HepG2 (cell line): ENCODE measurements around the gene SPNS3. TPM values are rescaled to one million over a fixed set of nuclear protein-coding genes. Genes with fewer than 3 reads are reported as not detected.

Experiments used
- ARNT ChIP-seq: fragments of 450-650 bp; IDR thresholded peaks from 2 replicates; pipeline ENCODE4 v1.6.1; 2017
- ARNTL ChIP-seq: sonication (generic); formaldehyde crosslinking; IDR thresholded peaks from 2 replicates; pipeline ENCODE4 v1.4.0; 2020; ENCODE audit warnings: mild to moderate bottlenecking, missing genetic modification reagents
- DMAP1 ChIP-seq: IDR thresholded peaks from 2 replicates; pipeline ENCODE4 v1.6.1; 2016
- DR1 ChIP-seq: sonication (generic); formaldehyde crosslinking; IDR thresholded peaks from 2 replicates; pipeline ENCODE4 v1.8.0; 2021; ENCODE audit warnings: mild to moderate bottlenecking, missing genetic modification reagents, inconsistent platforms
- GPN1 ChIP-seq: sonication (generic); formaldehyde crosslinking; IDR thresholded peaks from 2 replicates; pipeline ENCODE4 v1.5.1; 2020; ENCODE audit warnings: missing genetic modification reagents, borderline replicate concordance
- HNF4G ChIP-seq, 2 experiments: sonication (generic) in 1 of 2; formaldehyde crosslinking in 1 of 2; IDR thresholded peaks; 2 replicates each; pipeline versions ENCODE4 v1.4.0 to v1.6.1; 2011 to 2020; ENCODE audit warnings: borderline replicate concordance in 2 of 2, low read depth in 2 of 2, mild to moderate bottlenecking in 2 of 2, low read length in 1 of 2, missing genetic modification reagents in 1 of 2, moderate library complexity in 1 of 2
- MIER2 ChIP-seq: IDR thresholded peaks from 2 replicates; pipeline ENCODE4 v1.6.1; 2016; ENCODE audit warnings: missing biosample characterization, missing genetic modification reagents
- MYC ChIP-seq: sonication (generic); formaldehyde crosslinking; IDR thresholded peaks from 2 replicates; pipeline ENCODE4 v1.9.0; 2021; ENCODE audit warnings: missing genetic modification reagents, borderline replicate concordance
- RBFOX2 ChIP-seq: fragments of 200-400 bp; formaldehyde crosslinking; IDR thresholded peaks from 2 replicates; pipeline ENCODE4 v1.6.1; 2017; ENCODE audit warnings: low read depth, mild to moderate bottlenecking, low read length
- RBM22 ChIP-seq: fragments of 200-400 bp; formaldehyde crosslinking; optimal IDR thresholded peaks from 2 replicates; pipeline ENCODE3; 2017; ENCODE audit warnings: mild to moderate bottlenecking, low read length, moderate library complexity
- SYNCRIP ChIP-seq: fragments of 200-400 bp; formaldehyde crosslinking; IDR thresholded peaks from 2 replicates; pipeline ENCODE4 v1.6.1; 2018; ENCODE audit warnings: mild to moderate bottlenecking, low read depth, low read length; ENCODE audit not compliant: insufficient read depth
- ZBTB7B ChIP-seq: sonication (generic); formaldehyde crosslinking; IDR thresholded peaks from 2 replicates; pipeline ENCODE4 v1.4.0; 2020; ENCODE audit warnings: missing genetic modification reagents
- ZEB1 ChIP-seq: IDR thresholded peaks from 2 replicates; pipeline ENCODE4 v1.6.1; 2012; ENCODE audit warnings: mild to moderate bottlenecking, low read depth, inconsistent platforms; ENCODE audit not compliant: insufficient replicate concordance
- ZNF567 ChIP-seq: sonication (generic); formaldehyde crosslinking; IDR thresholded peaks from 2 replicates; pipeline ENCODE4 v1.8.1; 2023; ENCODE audit warnings: mild to moderate bottlenecking, missing genetic modification reagents, borderline replicate concordance
- ZNF737 ChIP-seq: sonication (generic); formaldehyde crosslinking; IDR thresholded peaks from 2 replicates; pipeline ENCODE4 v1.5.0; 2020; ENCODE audit warnings: missing genetic modification reagents, mild to moderate bottlenecking, borderline replicate concordance
- ZSCAN25 ChIP-seq: sonication (generic); formaldehyde crosslinking; IDR thresholded peaks from 2 replicates; pipeline ENCODE4 v1.8.0; 2022; ENCODE audit warnings: mild to moderate bottlenecking, missing genetic modification reagents
- polyA plus RNA-seq, 8 experiments: library from polyadenylated mRNA; depleted of rRNA in 3 of 8; stranded (reverse) in 7 of 8; unstranded in 1 of 8; fragments of >200 nt; fragmentation: Illumina TruSeq in 4 of 8; extraction: Trizol in 4 of 8; gene quantifications; 2 replicates each; pipeline versions ENCODE4 v1.2.1 to v1.2.3, GENCODE V29; 2011 to 2016; ENCODE audit warnings: low read depth in 4 of 8, missing spikeins in 1 of 8, mixed read lengths in 1 of 8; ENCODE audit not compliant: insufficient read depth in 1 of 8
- total RNA-seq, 5 experiments: library from RNA; depleted of rRNA; stranded (reverse); fragments of >200 nt; fragmentation: Illumina TruSeq; extraction: Trizol; gene quantifications; 2 replicates each; pipeline ENCODE4 v1.2.3, GENCODE V29; 2016; ENCODE audit warnings: low read depth in 1 of 5
- TF ChIP-seq, protein P1 (sequence below): IDR thresholded peaks from 2 replicates; pipeline ENCODE4 v1.6.1; 2018; ENCODE audit warnings: missing genetic modification reagents
- TF ChIP-seq, protein P2 (sequence below): sonication (generic); formaldehyde crosslinking; IDR thresholded peaks from 2 replicates; pipeline ENCODE4 v1.5.0; 2020; ENCODE audit warnings: mild to moderate bottlenecking, missing genetic modification reagents, moderate library complexity
- TF ChIP-seq, protein P3 (sequence below): sonication (generic); formaldehyde crosslinking; IDR thresholded peaks from 2 replicates; pipeline ENCODE4 v1.8.0; 2022; ENCODE audit warnings: mild to moderate bottlenecking, missing genetic modification reagents
- TF ChIP-seq, protein P4 (sequence below): sonication (generic); formaldehyde crosslinking; IDR thresholded peaks from 2 replicates; pipeline ENCODE4 v1.4.0; 2020; ENCODE audit warnings: low read depth, mild to moderate bottlenecking, missing genetic modification reagents
- TF ChIP-seq, protein P5 (sequence below): IDR thresholded peaks from 2 replicates; pipeline ENCODE4 v1.6.1; 2018; ENCODE audit warnings: missing genetic modification reagents, mild to moderate bottlenecking, missing compliant biosample characterization

Gene SPNS3
- total and polyA plus RNA-seq, 2 of the 13 experiments (the other 11 are each of a cell fraction or from before 2014, with no cell fraction given): not detected

DNA sequence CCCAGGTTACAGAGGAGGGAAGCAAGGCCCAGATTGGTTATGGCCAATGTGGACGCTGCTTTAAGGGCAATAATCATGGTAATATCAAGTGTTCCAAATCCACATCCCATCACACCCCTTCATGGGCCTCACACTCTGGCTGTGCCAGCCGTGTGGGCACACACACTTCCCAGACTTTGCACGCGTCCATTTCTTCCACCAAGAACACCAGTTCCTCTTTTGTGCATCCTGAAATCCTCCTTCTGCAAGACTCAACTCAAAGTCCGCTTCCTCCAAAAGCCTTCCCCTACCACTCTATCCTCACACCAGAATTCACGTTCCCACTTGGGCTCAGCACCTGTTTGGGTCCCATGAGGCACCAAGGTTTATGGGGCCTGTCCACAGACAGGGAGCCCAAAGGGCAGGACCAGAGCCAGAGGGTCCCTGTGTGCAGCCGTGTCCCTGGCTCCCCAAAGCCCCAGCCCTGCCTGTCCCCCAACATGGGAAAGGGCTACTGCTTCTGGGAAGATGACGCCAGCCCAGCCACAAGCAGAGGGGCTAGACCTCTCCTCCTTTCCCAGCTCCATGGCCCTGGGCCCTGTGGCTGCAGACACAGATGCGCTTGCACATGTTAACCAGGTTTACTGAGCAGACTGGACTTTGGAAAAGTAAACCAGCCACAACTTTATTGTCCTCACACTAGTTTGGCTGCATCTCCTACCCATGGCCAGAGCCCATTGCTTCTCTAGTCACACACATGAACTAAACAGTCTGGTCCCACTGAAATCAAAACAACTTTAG is 20.3 kb downstream of the SPNS3 start (continued):
- TF ChIP-seq MYC: peak; percentile 82
- no peak for TF ChIP-seq RBM22
- TF ChIP-seq RBFOX2: no peak
- TF ChIP-seq DR1 (CRISPR knock-in tag): no peak
- peak; percentile 46; the same call in 1 of the 2 replicates for TF ChIP-seq ZBTB7B (CRISPR knock-in tag)
- TF ChIP-seq ZNF567: no peak
- TF ChIP-seq ARNT: no peak
- TF ChIP-seq, protein P1, sequence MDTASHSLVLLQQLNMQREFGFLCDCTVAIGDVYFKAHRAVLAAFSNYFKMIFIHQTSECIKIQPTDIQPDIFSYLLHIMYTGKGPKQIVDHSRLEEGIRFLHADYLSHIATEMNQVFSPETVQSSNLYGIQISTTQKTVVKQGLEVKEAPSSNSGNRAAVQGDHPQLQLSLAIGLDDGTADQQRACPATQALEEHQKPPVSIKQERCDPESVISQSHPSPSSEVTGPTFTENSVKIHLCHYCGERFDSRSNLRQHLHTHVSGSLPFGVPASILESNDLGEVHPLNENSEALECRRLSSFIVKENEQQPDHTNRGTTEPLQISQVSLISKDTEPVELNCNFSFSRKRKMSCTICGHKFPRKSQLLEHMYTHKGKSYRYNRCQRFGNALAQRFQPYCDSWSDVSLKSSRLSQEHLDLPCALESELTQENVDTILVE (CRISPR knock-in tag): no peak
- peak; percentile 70; the same call in 1 of the 2 replicates for TF ChIP-seq MIER2 (CRISPR knock-in tag)
- TF ChIP-seq, protein P2, sequence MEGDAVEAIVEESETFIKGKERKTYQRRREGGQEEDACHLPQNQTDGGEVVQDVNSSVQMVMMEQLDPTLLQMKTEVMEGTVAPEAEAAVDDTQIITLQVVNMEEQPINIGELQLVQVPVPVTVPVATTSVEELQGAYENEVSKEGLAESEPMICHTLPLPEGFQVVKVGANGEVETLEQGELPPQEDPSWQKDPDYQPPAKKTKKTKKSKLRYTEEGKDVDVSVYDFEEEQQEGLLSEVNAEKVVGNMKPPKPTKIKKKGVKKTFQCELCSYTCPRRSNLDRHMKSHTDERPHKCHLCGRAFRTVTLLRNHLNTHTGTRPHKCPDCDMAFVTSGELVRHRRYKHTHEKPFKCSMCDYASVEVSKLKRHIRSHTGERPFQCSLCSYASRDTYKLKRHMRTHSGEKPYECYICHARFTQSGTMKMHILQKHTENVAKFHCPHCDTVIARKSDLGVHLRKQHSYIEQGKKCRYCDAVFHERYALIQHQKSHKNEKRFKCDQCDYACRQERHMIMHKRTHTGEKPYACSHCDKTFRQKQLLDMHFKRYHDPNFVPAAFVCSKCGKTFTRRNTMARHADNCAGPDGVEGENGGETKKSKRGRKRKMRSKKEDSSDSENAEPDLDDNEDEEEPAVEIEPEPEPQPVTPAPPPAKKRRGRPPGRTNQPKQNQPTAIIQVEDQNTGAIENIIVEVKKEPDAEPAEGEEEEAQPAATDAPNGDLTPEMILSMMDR (CRISPR knock-in tag): 0 out of 2 replicates have a peak, but pooled peaks have one; percentile 4
- TF ChIP-seq DMAP1 (CRISPR knock-in tag): peak; percentile 63; the same call in 1 of the 2 replicates
- TF ChIP-seq, protein P3, sequence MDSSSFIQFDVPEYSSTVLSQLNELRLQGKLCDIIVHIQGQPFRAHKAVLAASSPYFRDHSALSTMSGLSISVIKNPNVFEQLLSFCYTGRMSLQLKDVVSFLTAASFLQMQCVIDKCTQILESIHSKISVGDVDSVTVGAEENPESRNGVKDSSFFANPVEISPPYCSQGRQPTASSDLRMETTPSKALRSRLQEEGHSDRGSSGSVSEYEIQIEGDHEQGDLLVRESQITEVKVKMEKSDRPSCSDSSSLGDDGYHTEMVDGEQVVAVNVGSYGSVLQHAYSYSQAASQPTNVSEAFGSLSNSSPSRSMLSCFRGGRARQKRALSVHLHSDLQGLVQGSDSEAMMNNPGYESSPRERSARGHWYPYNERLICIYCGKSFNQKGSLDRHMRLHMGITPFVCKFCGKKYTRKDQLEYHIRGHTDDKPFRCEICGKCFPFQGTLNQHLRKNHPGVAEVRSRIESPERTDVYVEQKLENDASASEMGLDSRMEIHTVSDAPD (CRISPR knock-in tag): 0 out of 2 replicates have a peak, but pooled peaks have one; percentile 29
- TF ChIP-seq HNF4G (IDR thresholded peaks at IDR 0.05; ENCODE audit: borderline replicate concordance, low read depth, low read length): peak; percentile 92
- TF ChIP-seq HNF4G (CRISPR knock-in tag; IDR thresholded peaks at IDR 0.05; ENCODE audit: borderline replicate concordance, low read depth): peak; percentile 84; the same call in 1 of the 2 replicates
- TF ChIP-seq, protein P4, sequence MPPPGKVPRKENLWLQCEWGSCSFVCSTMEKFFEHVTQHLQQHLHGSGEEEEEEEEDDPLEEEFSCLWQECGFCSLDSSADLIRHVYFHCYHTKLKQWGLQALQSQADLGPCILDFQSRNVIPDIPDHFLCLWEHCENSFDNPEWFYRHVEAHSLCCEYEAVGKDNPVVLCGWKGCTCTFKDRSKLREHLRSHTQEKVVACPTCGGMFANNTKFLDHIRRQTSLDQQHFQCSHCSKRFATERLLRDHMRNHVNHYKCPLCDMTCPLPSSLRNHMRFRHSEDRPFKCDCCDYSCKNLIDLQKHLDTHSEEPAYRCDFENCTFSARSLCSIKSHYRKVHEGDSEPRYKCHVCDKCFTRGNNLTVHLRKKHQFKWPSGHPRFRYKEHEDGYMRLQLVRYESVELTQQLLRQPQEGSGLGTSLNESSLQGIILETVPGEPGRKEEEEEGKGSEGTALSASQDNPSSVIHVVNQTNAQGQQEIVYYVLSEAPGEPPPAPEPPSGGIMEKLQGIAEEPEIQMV (CRISPR knock-in tag): peak; percentile 65; the same call in 1 of the 2 replicates
- no peak for TF ChIP-seq ZNF737
- TF ChIP-seq SYNCRIP: no peak
- TF ChIP-seq, protein P5, sequence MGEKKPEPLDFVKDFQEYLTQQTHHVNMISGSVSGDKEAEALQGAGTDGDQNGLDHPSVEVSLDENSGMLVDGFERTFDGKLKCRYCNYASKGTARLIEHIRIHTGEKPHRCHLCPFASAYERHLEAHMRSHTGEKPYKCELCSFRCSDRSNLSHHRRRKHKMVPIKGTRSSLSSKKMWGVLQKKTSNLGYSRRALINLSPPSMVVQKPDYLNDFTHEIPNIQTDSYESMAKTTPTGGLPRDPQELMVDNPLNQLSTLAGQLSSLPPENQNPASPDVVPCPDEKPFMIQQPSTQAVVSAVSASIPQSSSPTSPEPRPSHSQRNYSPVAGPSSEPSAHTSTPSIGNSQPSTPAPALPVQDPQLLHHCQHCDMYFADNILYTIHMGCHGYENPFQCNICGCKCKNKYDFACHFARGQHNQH: 0 out of 2 replicates have a peak, but pooled peaks have one; percentile 24
- TF ChIP-seq GPN1 (CRISPR knock-in tag): no peak
- peak; percentile 83 for TF ChIP-seq ARNTL (CRISPR knock-in tag)
- peak; percentile 29; the same call in 1 of the 2 replicates for TF ChIP-seq ZSCAN25 (CRISPR knock-in tag)
- TF ChIP-seq ZEB1: no peak
